Measurements from ENCODE around the gene EHMT2. TPM values are rescaled to one million over a fixed set of nuclear protein-coding genes. Genes with fewer than 3 reads are reported as not detected.
"Not testable (repeated sequence)": the region's sequence is repeated elsewhere in the genome, so short reads cannot be mapped to it uniquely, and the experiment has no call there.

EHMT2 gene
- total RNA-seq, 2 experiments from 2014 or later: 70.1 to 72.3 TPM

GRCh38 chr6:31847276-31847978 lies 50.1 kb downstream of the EHMT2 start:
- no peak for ATAC-seq
- CTCF ChIA-PET: interaction anchor here (0.9 kb wide), 1 partner anchor 77 kb away, joined by 3 read pairs; no protein-coding TSS in a partner anchor
- no peak overlapping the region for H3K27ac Mint-ChIP-seq
- POLR2A ChIA-PET: no interaction called here
- no peaks in the 10 kb centered on the region for H3K27me3 Mint-ChIP-seq (ENCODE audit: low read depth)
- no peak overlapping the region for H3K4me3 Mint-ChIP-seq
- H3K9me3 Mint-ChIP-seq (ENCODE audit: insufficient read depth): peaks cover under 1% of the 10 kb centered on the region
- no peak for DNase-seq
- H3K36me3 Mint-ChIP-seq (ENCODE audit: low read depth): peaks cover 5% of the 10 kb centered on the region
- no peaks in the 10 kb centered on the region for H3K4me1 Mint-ChIP-seq (ENCODE audit: low read depth)

GRCh38 chr6:31844507-31844906 lies 53.0 kb downstream of the EHMT2 start:
- Mint-ChIP-seq H3K4me3 (no peak overlapping the region), H3K36me3 (ENCODE audit: low read depth) (peaks cover 28% of the 10 kb centered on the region), H3K27me3 (ENCODE audit: low read depth) (no peaks in the 10 kb centered on the region), H3K27ac (no peak overlapping the region), H3K9me3 (ENCODE audit: insufficient read depth) (no peaks in the 10 kb centered on the region), H3K4me1 (ENCODE audit: low read depth) (peaks cover 6% of the 10 kb centered on the region)
- ChIA-PET CTCF (no interaction called here), POLR2A (interaction anchor here (1.2 to 2.2 kb wide), 2 partner anchors 10 to 18 kb away, joined by 3 to 10 read pairs; partner anchors contain the start of gene NEU1)
- DNase-seq: no peak
- ATAC-seq: no peak

- CTCF ChIA-PET: no interaction called here
- Mint-ChIP-seq H3K27me3 (ENCODE audit: low read depth) (no peaks in the 10 kb centered on the region), H3K4me1 (ENCODE audit: low read depth) (peaks cover 26% of the 10 kb centered on the region), H3K36me3 (ENCODE audit: low read depth) (peaks cover 51% of the 10 kb centered on the region), H3K4me3 (no peak overlapping the region), H3K27ac (no peak overlapping the region), H3K9me3 (ENCODE audit: insufficient read depth) (no peaks in the 10 kb centered on the region)
- ATAC-seq: no peak
- DNase-seq: no peak
- POLR2A ChIA-PET: interaction anchor here (0.7 kb wide), 1 partner anchor 249 kb away, joined by 3 read pairs; the partner anchor contains the start of gene NCR3
These were observed 55.4 kb downstream of the EHMT2 start for GRCh38 chr6:31842053-31842452.

GRCh38 chr6:31839779-31840126 lies 57.7 kb downstream of the EHMT2 start:
- not testable (repeated sequence) for ATAC-seq; H3K27ac Mint-ChIP-seq; H3K27me3 Mint-ChIP-seq (ENCODE audit: low read depth); H3K4me3 Mint-ChIP-seq; DNase-seq; H3K9me3 Mint-ChIP-seq (ENCODE audit: insufficient read depth)
- POLR2A ChIA-PET: interaction anchor here (1.0 to 1.2 kb wide), 2 partner anchors 12 to 40 kb away, joined by 3 read pairs; partner anchors contain the start of gene HSPA1B
- Mint-ChIP-seq H3K4me1 (ENCODE audit: low read depth) (peaks cover 38% of the 10 kb centered on the region), H3K36me3 (ENCODE audit: low read depth) (peaks cover 67% of the 10 kb centered on the region)
- CTCF ChIA-PET: interaction anchor here (1.3 to 1.5 kb wide), 2 partner anchors 9 to 23 kb away, joined by 3 to 4 read pairs; partner anchors contain the start of gene NEU1

- Mint-ChIP-seq H3K9me3 (ENCODE audit: insufficient read depth) (no peaks in the 10 kb centered on the region), H3K4me3 (no peak overlapping the region), H3K27me3 (ENCODE audit: low read depth) (no peaks in the 10 kb centered on the region), H3K4me1 (ENCODE audit: low read depth) (peaks cover 42% of the 10 kb centered on the region), H3K36me3 (ENCODE audit: low read depth) (peaks cover 68% of the 10 kb centered on the region), H3K27ac (no peak overlapping the region)
- ChIA-PET POLR2A (no interaction called here), CTCF (interaction anchor here (0.6 to 1.7 kb wide), 4 partner anchors 9 to 121 kb away, joined by 3 to 5 read pairs (median 4); partner anchors contain the start of gene NEU1)
- no peak for DNase-seq
- no peak for ATAC-seq
These were observed 58.5 kb downstream of the EHMT2 start for GRCh38 chr6:31838968-31839367.

- CTCF ChIA-PET: interaction anchor here (1.7 kb wide), 1 partner anchor 114 kb away, joined by 5 read pairs; no protein-coding TSS in a partner anchor
- H3K27me3 Mint-ChIP-seq (ENCODE audit: low read depth); H3K9me3 Mint-ChIP-seq (ENCODE audit: insufficient read depth); ATAC-seq; DNase-seq; POLR2A ChIA-PET: not testable (repeated sequence)
- Mint-ChIP-seq H3K27ac (peak overlapping the region; percentile 92), H3K4me3 (peak overlapping the region; percentile 98), H3K4me1 (ENCODE audit: low read depth) (peaks cover 44% of the 10 kb centered on the region), H3K36me3 (ENCODE audit: low read depth) (peaks cover 68% of the 10 kb centered on the region)
These were observed 59.4 kb downstream of the EHMT2 start for GRCh38 chr6:31838114-31838553.

- H3K4me1 Mint-ChIP-seq (ENCODE audit: low read depth): peaks cover 47% of the 10 kb centered on the region
- peak overlapping the region; percentile 98 for H3K4me3 Mint-ChIP-seq
- POLR2A ChIA-PET: interaction anchor here (0.6 to 1.3 kb wide), 2 partner anchors 25 to 269 kb away, joined by 3 to 5 read pairs; partner anchors contain the start of gene NEU1
- no peak for ATAC-seq
- H3K27ac Mint-ChIP-seq: peak overlapping the region; percentile 92
- no peaks in the 10 kb centered on the region for H3K9me3 Mint-ChIP-seq (ENCODE audit: insufficient read depth)
- H3K27me3 Mint-ChIP-seq (ENCODE audit: low read depth): no peaks in the 10 kb centered on the region
- CTCF ChIA-PET: interaction anchor here (1.1 to 1.7 kb wide), 4 partner anchors 26 to 115 kb away, joined by 3 to 5 read pairs (median 4); partner anchors contain the start of genes NEU1 and VARS1
- no peak for DNase-seq
- H3K36me3 Mint-ChIP-seq (ENCODE audit: low read depth): peaks cover 68% of the 10 kb centered on the region
These were observed 60.0 kb downstream of the EHMT2 start for GRCh38 chr6:31837369-31838113.

GRCh38 chr6:31836474-31837368 lies 60.8 kb downstream of the EHMT2 start:
- Mint-ChIP-seq H3K4me3 (peak overlapping the region; percentile 98), H3K9me3 (ENCODE audit: insufficient read depth) (no peaks in the 10 kb centered on the region), H3K27me3 (ENCODE audit: low read depth) (no peaks in the 10 kb centered on the region), H3K36me3 (ENCODE audit: low read depth) (peaks cover 65% of the 10 kb centered on the region), H3K4me1 (ENCODE audit: low read depth) (peaks cover 47% of the 10 kb centered on the region), H3K27ac (peak overlapping the region; percentile 92)
- DNase-seq (no peak), ATAC-seq (no peak)
- ChIA-PET CTCF (interaction anchor here (1.1 to 1.6 kb wide), 4 partner anchors 26 to 291 kb away, joined by 3 to 4 read pairs (median 4); partner anchors contain the start of genes ATP6V1G2, NEU1 and VARS1), POLR2A (interaction anchor here (0.6 to 2.1 kb wide), 6 partner anchors 9 to 268 kb away, joined by 3 to 8 read pairs (median 4); partner anchors contain the start of genes CSNK2B, EHMT2, GPANK1 and HSPA1B)

- peaks cover 52% of the 10 kb centered on the region for H3K4me1 Mint-ChIP-seq (ENCODE audit: low read depth)
These were observed 61.4 kb downstream of the EHMT2 start for GRCh38 chr6:31836047-31836473.

GRCh38 chr6:31834367-31835250 lies 62.9 kb downstream of the EHMT2 start:
- Mint-ChIP-seq H3K9me3 (ENCODE audit: insufficient read depth) (no peaks in the 10 kb centered on the region), H3K27me3 (ENCODE audit: low read depth) (no peaks in the 10 kb centered on the region), H3K36me3 (ENCODE audit: low read depth) (peaks cover 61% of the 10 kb centered on the region), H3K27ac (peak overlapping the region; percentile 92), H3K4me3 (peak overlapping the region; percentile 98), H3K4me1 (ENCODE audit: low read depth) (peaks cover 52% of the 10 kb centered on the region)
- CTCF ChIA-PET: interaction anchor here (0.9 to 1.5 kb wide), 5 partner anchors 28 to 294 kb away, joined by 3 to 5 read pairs (median 4); partner anchors contain the start of gene NEU1
- peak; percentile 46 for ATAC-seq
- DNase-seq: peak; percentile 82
- POLR2A ChIA-PET: interaction anchor here (1.0 to 3.1 kb wide), 8 partner anchors 10 to 169 kb away, joined by 3 to 10 read pairs (median 7); partner anchors contain the start of genes ABHD16A, CLIC1, CSNK2B and GPANK1

More at GRCh38 chr6:31836047-31836473, 61.4 kb downstream of the EHMT2 start:
- peak overlapping the region; percentile 92 for H3K27ac Mint-ChIP-seq
- POLR2A ChIA-PET: interaction anchor here (0.8 to 2.1 kb wide), 7 partner anchors 8 to 171 kb away, joined by 3 to 10 read pairs (median 4); partner anchors contain the start of genes CLIC1, CSNK2B, EHMT2 and GPANK1
- peaks cover 61% of the 10 kb centered on the region for H3K36me3 Mint-ChIP-seq (ENCODE audit: low read depth)
- ATAC-seq: no peak
- no peaks in the 10 kb centered on the region for H3K27me3 Mint-ChIP-seq (ENCODE audit: low read depth)
- DNase-seq: no peak
- CTCF ChIA-PET: interaction anchor here (0.9 to 1.6 kb wide), 5 partner anchors 27 to 290 kb away, joined by 3 to 5 read pairs (median 4); partner anchors contain the start of genes ATP6V1G2 and NEU1
- H3K4me3 Mint-ChIP-seq: peak overlapping the region; percentile 98
- no peaks in the 10 kb centered on the region for H3K9me3 Mint-ChIP-seq (ENCODE audit: insufficient read depth)
